ENCODE data around the gene SLC27A3.

GRCh38 chr1:153773096-153773921 lies 1.9 kb upstream of the SLC27A3 start:
- TF ChIP-seq, protein P1, sequence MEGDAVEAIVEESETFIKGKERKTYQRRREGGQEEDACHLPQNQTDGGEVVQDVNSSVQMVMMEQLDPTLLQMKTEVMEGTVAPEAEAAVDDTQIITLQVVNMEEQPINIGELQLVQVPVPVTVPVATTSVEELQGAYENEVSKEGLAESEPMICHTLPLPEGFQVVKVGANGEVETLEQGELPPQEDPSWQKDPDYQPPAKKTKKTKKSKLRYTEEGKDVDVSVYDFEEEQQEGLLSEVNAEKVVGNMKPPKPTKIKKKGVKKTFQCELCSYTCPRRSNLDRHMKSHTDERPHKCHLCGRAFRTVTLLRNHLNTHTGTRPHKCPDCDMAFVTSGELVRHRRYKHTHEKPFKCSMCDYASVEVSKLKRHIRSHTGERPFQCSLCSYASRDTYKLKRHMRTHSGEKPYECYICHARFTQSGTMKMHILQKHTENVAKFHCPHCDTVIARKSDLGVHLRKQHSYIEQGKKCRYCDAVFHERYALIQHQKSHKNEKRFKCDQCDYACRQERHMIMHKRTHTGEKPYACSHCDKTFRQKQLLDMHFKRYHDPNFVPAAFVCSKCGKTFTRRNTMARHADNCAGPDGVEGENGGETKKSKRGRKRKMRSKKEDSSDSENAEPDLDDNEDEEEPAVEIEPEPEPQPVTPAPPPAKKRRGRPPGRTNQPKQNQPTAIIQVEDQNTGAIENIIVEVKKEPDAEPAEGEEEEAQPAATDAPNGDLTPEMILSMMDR (conservative IDR thresholded peaks at IDR 0.05 in 1 of 2, IDR thresholded peaks at IDR 0.05 in 1 of 2; ENCODE audit: extremely low read depth in 1 of 2, insufficient read depth in 1 of 2, low read depth in 1 of 2, low read length in 2 of 2), result no peak
- no peak for TF ChIP-seq EZH2 (IDR thresholded peaks at IDR 0.05; ENCODE audit: borderline replicate concordance, low read length)
